ENCODE measurements around the gene TDRD7.

DNA sequence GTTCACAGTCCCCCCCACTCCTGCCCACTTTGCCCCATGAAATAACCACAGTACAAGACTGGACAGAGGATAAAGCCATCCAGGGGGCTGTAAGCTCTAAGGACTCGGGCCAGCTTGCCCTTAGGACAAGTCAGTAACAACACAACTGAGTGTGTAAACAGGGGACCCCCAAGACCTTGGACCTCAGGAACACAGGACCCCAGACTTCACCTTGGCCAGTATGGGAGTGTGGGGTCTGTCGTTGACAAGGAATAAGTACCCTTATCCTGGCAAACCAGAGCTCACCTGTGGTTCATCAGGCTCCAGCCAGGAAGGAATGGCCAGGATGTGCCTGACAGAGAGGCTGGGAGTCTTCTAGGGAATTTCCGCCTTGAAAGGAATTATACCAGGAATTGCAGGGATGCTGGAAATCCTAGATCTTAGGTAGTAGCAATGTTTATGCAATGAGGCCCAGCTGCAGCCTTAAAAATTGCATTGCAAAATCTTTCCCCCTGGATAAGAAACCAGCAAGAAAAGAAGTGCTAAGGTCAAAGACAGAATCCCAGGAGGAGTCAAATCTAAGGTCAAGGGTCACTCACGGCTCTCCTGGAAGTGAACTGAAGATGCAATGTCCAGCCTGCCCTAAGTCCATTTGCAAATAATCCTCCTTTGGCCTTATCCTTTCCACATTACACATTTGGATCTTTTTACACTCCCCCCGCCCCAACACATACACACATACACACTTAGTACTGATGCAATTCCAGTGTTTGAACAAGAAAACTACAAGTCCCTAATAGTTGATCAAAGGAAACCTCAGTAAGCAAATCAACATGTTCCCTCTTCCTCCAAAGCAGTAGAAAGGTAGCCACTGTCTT is 27.3 kb upstream of the TDRD7 start:
- TF ChIP-seq EZH2 (IDR thresholded peaks at IDR 0.05; ENCODE audit: borderline replicate concordance) = no peak
- TF ChIP-seq, protein P1, sequence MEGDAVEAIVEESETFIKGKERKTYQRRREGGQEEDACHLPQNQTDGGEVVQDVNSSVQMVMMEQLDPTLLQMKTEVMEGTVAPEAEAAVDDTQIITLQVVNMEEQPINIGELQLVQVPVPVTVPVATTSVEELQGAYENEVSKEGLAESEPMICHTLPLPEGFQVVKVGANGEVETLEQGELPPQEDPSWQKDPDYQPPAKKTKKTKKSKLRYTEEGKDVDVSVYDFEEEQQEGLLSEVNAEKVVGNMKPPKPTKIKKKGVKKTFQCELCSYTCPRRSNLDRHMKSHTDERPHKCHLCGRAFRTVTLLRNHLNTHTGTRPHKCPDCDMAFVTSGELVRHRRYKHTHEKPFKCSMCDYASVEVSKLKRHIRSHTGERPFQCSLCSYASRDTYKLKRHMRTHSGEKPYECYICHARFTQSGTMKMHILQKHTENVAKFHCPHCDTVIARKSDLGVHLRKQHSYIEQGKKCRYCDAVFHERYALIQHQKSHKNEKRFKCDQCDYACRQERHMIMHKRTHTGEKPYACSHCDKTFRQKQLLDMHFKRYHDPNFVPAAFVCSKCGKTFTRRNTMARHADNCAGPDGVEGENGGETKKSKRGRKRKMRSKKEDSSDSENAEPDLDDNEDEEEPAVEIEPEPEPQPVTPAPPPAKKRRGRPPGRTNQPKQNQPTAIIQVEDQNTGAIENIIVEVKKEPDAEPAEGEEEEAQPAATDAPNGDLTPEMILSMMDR (IDR thresholded peaks at IDR 0.05; ENCODE audit: poor library complexity) = no peak

Data from hepatocyte (in vitro differentiated cells).